Measurements from ENCODE around the gene TBXAS1.
"Not testable (repeated sequence)": the region's sequence is repeated elsewhere in the genome, so short reads cannot be mapped to it uniquely, and the experiment has no call there.

The TBXAS1 gene

DNA sequence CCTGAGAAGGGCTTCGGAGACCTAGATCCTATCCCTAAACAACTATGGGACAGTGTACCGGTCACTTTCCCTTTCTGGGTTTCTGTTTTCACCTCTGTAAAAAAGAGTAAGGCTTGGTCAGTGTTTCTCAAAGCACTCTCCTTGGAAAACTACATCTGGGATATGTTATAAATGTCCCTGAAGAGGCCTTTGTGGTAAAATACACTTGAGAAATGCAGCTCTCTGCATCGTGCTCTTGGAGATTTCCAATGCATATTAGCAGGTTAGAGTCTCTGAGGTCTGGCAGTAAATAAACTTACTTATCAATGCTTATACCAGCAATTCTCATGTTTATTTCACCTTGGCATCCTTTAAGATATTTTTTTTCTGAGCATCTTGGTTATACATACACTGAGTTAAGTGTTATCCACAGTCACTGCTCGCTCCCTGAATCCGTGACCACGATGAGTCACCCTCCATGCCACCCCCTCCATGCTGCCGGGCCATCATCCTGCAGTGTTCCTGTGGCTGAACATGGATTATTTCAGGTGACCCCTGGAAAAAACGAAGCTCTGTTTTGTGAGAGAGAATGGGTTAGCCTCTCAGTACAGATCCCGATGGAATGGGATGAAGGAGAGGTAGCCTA lies 3.3 kb upstream of the TBXAS1 start:
- TF ChIP-seq ZFX (IDR thresholded peaks at IDR 0.05): no peak
- TF ChIP-seq, protein P1, sequence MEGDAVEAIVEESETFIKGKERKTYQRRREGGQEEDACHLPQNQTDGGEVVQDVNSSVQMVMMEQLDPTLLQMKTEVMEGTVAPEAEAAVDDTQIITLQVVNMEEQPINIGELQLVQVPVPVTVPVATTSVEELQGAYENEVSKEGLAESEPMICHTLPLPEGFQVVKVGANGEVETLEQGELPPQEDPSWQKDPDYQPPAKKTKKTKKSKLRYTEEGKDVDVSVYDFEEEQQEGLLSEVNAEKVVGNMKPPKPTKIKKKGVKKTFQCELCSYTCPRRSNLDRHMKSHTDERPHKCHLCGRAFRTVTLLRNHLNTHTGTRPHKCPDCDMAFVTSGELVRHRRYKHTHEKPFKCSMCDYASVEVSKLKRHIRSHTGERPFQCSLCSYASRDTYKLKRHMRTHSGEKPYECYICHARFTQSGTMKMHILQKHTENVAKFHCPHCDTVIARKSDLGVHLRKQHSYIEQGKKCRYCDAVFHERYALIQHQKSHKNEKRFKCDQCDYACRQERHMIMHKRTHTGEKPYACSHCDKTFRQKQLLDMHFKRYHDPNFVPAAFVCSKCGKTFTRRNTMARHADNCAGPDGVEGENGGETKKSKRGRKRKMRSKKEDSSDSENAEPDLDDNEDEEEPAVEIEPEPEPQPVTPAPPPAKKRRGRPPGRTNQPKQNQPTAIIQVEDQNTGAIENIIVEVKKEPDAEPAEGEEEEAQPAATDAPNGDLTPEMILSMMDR (conservative IDR thresholded peaks at IDR 0.05): no peak

DNA sequence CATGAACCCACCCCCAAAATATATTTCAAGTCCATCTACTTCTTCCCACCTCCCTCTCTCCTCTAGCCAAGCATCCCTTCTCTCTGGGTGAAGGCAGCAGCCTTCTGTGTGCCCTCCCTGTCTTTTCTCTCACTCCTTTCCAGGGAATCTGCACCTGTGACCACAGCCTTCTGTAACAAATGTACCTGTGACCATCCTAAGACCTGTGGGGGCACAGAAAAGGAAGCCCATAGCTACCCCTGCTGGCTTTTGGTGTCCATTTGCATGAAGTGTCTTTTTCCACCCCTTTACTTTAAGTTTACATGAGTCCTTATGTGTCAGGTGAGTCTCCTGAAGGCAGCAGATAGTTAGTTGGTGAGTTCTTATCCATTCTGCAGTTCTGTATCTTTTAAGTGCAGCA lies 2.0 kb upstream of the TBXAS1 start:
- no peak overlapping the region; the same call in 1 of the 2 replicates for H3K27ac ChIP-seq
- TF ChIP-seq, protein P1 (conservative IDR thresholded peaks at IDR 0.05): peak; percentile 21
- no peak for TF ChIP-seq ZFX (IDR thresholded peaks at IDR 0.05)

More for the DNA sequence above, 3.3 kb upstream of the TBXAS1 start:
- H3K27ac ChIP-seq: no peak overlapping the region

DNA sequence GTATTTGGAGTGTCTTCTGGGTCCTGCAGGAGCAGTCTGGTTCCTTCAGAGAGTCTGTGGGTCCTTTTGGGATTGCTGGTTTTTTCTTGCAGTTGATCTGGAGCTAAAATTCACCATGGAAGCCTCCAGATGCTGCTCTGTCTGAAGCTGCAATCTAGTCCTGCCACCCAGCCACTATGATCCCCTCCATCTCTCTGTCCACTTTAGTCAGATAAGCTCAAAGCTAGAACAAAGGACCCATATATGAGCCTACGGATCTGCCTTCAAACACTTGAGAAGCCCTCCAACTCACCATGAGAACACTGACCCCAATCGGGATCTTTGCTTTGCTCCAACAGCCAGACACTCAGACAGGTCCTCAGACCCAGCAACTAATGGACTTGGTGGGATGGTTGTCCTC lies 618 bp upstream of the TBXAS1 start:
- H3K27ac ChIP-seq: peak overlapping the region; percentile 33
- TF ChIP-seq ZFX (IDR thresholded peaks at IDR 0.05): no peak
- TF ChIP-seq, protein P1 (conservative IDR thresholded peaks at IDR 0.05): no peak

DNA sequence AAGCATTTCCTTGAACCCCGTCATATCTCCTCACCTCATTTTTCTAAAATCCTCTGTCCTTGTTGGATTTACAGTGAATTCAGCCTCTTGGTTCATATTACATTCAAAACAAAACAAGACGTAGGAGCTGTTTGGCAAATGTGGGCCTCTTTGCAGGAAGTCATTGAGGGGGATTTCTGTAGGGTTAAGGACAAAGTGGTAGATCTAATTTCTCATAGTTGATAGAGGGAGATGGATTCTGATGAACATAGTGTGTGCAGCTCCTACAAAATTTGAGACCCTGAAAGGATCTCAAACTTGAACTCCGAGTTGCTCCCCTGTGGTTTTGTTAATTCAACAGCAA lies 682 bp downstream of the TBXAS1 start:
- TF ChIP-seq, protein P1 (conservative IDR thresholded peaks at IDR 0.05): no peak
- TF ChIP-seq ZFX (IDR thresholded peaks at IDR 0.05): no peak

DNA sequence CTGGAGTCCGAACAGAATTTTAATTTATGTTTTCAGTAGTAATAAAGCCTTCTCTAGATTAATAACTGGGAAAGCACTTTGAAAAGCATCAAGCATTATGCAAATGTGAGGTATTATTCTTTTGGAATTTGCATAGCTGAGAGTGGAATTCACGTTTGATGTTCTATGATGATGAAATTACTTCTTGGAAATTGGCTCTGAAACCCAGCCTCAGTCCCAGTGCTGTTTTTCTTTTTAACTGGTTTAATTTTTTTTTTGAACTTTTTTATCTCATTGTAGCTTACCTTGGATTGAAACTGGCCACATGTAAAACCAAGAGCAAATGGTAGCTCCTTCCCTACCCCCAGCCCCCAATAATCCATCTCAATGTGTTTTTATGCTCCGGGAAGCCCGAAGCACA lies 1.2 kb downstream of the TBXAS1 start:
- no peak overlapping the region for H3K27ac ChIP-seq
- no peak for TF ChIP-seq ZFX (IDR thresholded peaks at IDR 0.05)
- TF ChIP-seq, protein P1 (conservative IDR thresholded peaks at IDR 0.05): no peak

More for the DNA sequence above, 682 bp downstream of the TBXAS1 start:
- no peak overlapping the region for H3K27ac ChIP-seq

DNA sequence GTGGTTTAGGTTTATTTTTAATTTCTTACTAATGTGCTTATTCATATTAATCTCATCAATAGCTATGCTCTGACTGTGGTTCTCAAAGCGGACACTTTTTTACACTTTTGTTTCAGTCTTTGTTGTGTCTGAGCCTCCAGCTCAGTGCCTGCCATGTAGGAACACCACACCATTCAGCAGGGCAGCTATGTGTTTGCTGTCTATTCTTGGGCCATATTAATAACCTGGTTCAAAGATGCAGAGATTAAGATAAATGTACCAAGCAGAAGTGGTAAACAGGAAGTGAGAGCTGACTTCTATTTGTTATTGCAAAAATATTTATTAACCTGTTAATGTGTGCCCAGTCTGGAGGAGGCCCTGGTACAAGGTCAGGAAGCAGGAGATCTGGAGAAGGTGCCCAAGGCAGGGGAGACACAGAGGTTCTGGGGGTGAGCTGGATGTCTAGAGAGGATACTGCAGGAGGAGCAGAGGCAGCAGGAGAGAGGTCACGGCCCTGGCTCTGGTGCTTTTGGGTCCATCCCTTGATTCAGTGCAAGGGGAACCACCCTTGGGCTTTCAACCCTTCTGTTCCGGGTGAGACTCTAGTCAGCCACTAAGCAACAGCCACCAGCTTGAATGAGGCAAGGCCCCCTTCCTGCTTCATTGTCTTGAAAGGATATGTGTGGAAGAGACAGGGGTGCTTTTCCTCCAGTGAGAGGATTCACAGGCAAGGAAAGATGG lies 1.9 kb downstream of the TBXAS1 start:
- TF ChIP-seq, protein P1 (conservative IDR thresholded peaks at IDR 0.05): no peak
- no peak for TF ChIP-seq ZFX (IDR thresholded peaks at IDR 0.05)
- H3K27ac ChIP-seq: no peak overlapping the region

DNA sequence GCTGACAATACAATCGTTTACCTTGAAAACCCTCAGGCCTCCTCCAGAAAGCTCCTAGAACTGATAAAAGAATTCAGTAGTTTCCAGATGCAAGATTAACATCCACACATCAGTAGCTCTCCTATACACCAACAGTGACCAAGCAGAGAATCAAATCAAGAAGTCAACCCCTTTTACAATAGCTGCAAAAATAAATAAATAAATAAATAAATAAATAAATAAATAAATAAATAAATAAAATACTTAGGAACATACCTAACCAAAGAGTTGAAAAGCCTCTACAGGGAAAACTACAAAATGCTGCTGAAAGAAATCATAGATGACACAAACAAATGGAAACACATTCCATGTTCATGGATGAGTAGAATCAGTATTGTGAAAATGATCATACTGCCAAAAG lies 6.8 kb downstream of the TBXAS1 start:
- not testable (repeated sequence) for H3K27ac ChIP-seq

DNA sequence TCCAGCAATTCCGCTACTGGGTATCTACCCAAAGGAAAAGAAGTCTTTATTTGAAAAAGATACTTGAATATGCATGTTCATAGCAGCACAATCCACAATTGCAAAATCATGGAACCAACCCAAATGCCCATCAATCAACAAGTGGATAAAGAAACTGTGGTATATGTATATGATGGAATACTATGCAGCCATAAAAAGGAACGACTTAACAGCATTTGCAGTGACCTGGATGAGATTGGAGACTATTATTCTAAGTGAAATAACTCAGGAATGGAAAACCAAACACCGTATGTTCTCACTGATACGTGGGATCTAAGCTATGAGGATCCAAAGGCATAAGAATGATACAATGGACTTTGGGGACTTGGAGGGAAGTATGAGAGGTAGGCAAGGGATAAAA lies 8.2 kb downstream of the TBXAS1 start:
- not testable (repeated sequence) for H3K27ac ChIP-seq
